PC-9 (cell line): ENCODE results near the gene DNAI1. TPM values are rescaled to one million over a fixed set of nuclear protein-coding genes. Genes with fewer than 3 reads are reported as not detected.

Experiments used
- BruUV-seq: library from RNA; stranded (reverse); fragments of 400-500 nt; replicated peaks from 2 replicates; lab custom pipeline; 2021; lab: Mats Ljungman, UMichigan
- CTCF ChIA-PET: fragments of 300-600 bp; sonication (Branson Sonifier 250); formaldehyde crosslinking; loops from one replicate; lab custom pipeline; 2022; ENCODE audit warnings: antibody characterized with exemption; lab: Charles Lee
- POLR2A ChIA-PET: fragments of 300-600 bp; sonication (Branson Sonifier 250); formaldehyde crosslinking; loops from one replicate; lab custom pipeline; 2022; ENCODE audit warnings: antibody characterized with exemption; ENCODE audit not compliant: unreplicated experiment; lab: Charles Lee
- DNase-seq, 2 experiments: peaks; one replicate each; pipeline versions ENCODE4 v3.0.0 to v3.0.0-alpha.2; 2015 to 2022; ENCODE audit warnings: mixed read lengths in 1 of 2
- H2AFZ ChIP-seq: fragments of 200-600 bp; sonication (generic); 2 replicates; pipeline ENCODE4 v1.8.1; 2017; ENCODE audit warnings: antibody characterized with exemption
- H3F3A ChIP-seq: fragments of 200-600 bp; sonication (generic); 2 replicates; pipeline ENCODE4 v1.8.1; 2017; ENCODE audit warnings: antibody characterized with exemption, mild to moderate bottlenecking, low read depth; ENCODE audit not compliant: insufficient read depth
- H3K27ac ChIP-seq: fragments of 200-600 bp; sonication (generic); 2 replicates; pipeline ENCODE4 v1.6.1; 2016; ENCODE audit warnings: mixed run types
- H3K27me3 ChIP-seq: fragments of 200-600 bp; sonication (generic); 2 replicates; pipeline ENCODE4 v1.6.1; 2016; ENCODE audit warnings: low read depth, mixed run types; ENCODE audit not compliant: insufficient read depth
- H3K36me3 ChIP-seq: fragments of 200-600 bp; sonication (generic); 2 replicates; pipeline ENCODE4 v1.6.1; 2016; ENCODE audit warnings: low read depth, mixed run types
- H3K4me1 ChIP-seq: fragments of 200-600 bp; sonication (generic); replicated peaks from 2 replicates; pipeline ENCODE4 v1.6.1; 2016; ENCODE audit warnings: mixed run types; ENCODE audit not compliant: insufficient read depth
- H3K4me2 ChIP-seq: fragments of 200-600 bp; sonication (generic); 2 replicates; pipeline ENCODE4 v1.6.1; 2017; ENCODE audit warnings: mixed run types
- H3K4me3 ChIP-seq: fragments of 200-600 bp; sonication (generic); 2 replicates; pipeline ENCODE4 v1.6.1; 2016; ENCODE audit warnings: mixed run types
- H3K79me2 ChIP-seq: fragments of 200-600 bp; sonication (generic); 2 replicates; pipeline ENCODE4 v1.6.1; 2017; ENCODE audit warnings: low read depth, mixed run types
- H3K9me2 ChIP-seq: fragments of 200-600 bp; sonication (generic); 2 replicates; pipeline ENCODE4 v1.8.1; 2017; ENCODE audit warnings: mild to moderate bottlenecking; ENCODE audit not compliant: insufficient read depth
- H3K9me3 ChIP-seq: fragments of 200-600 bp; sonication (generic); 2 replicates; pipeline ENCODE4 v1.8.1; 2016; ENCODE audit warnings: low read depth; ENCODE audit not compliant: insufficient read depth
- H4K20me1 ChIP-seq: fragments of 200-600 bp; sonication (generic); 2 replicates; pipeline ENCODE4 v1.8.1; 2017; ENCODE audit not compliant: insufficient read depth
- EZH2 ChIP-seq: fragments of 200-600 bp; sonication (generic); IDR thresholded peaks from 2 replicates; pipeline ENCODE4 v1.8.0; 2017; ENCODE audit warnings: antibody characterized with exemption, low read depth
- intact Hi-C: fragments of 100-400 bp; cut with micrococcal nuclease; formaldehyde crosslinking; loops from one replicate; pipeline ENCODE4 v1.10.0; 2022; ENCODE audit not compliant: unreplicated experiment
- total RNA-seq: library from RNA; stranded (reverse); gene quantifications from 2 replicates; pipeline ENCODE4 v1.2.3, GENCODE V29; 2021
- TF ChIP-seq, protein P1 (sequence below): fragments of 200-600 bp; sonication (generic); conservative IDR thresholded peaks from 2 replicates; pipeline ENCODE4 v1.6.1; 2017; ENCODE audit warnings: mixed run types, antibody characterized with exemption, mild to moderate bottlenecking, moderate library complexity

DNAI1 gene
- total RNA-seq, 1 experiment from 2014 or later = 1.6 TPM

GRCh38 chr9:34555002-34555348, 96.4 kb downstream of the DNAI1 start:
- intact Hi-C loops = no loop called here
- POLR2A ChIA-PET = no interaction called here
- H3K9me2 ChIP-seq = no peaks in the 10 kb centered on the region
- BruUV-seq = no TSS peak
- no peak overlapping the region for H3K27ac ChIP-seq
- no peaks in the 10 kb centered on the region for H3K36me3 ChIP-seq
- CTCF ChIA-PET = no interaction called here
- no peaks in the 10 kb centered on the region for H3K79me2 ChIP-seq
- H4K20me1 ChIP-seq = no peaks in the 10 kb centered on the region
- no peaks in the 10 kb centered on the region for H3K4me1 ChIP-seq
- no peaks in the 10 kb centered on the region for H3F3A ChIP-seq
- H2AFZ ChIP-seq = no peak overlapping the region
- no peak for DNase-seq
- H3K4me3 ChIP-seq = no peak overlapping the region
- H3K4me2 ChIP-seq = no peak overlapping the region
- no peaks in the 10 kb centered on the region for H3K9me3 ChIP-seq
- H3K27me3 ChIP-seq = peaks cover 48% of the 10 kb centered on the region
- no peak for TF ChIP-seq EZH2
- TF ChIP-seq, protein P1, sequence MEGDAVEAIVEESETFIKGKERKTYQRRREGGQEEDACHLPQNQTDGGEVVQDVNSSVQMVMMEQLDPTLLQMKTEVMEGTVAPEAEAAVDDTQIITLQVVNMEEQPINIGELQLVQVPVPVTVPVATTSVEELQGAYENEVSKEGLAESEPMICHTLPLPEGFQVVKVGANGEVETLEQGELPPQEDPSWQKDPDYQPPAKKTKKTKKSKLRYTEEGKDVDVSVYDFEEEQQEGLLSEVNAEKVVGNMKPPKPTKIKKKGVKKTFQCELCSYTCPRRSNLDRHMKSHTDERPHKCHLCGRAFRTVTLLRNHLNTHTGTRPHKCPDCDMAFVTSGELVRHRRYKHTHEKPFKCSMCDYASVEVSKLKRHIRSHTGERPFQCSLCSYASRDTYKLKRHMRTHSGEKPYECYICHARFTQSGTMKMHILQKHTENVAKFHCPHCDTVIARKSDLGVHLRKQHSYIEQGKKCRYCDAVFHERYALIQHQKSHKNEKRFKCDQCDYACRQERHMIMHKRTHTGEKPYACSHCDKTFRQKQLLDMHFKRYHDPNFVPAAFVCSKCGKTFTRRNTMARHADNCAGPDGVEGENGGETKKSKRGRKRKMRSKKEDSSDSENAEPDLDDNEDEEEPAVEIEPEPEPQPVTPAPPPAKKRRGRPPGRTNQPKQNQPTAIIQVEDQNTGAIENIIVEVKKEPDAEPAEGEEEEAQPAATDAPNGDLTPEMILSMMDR = no peak

GRCh38 chr9:34555500-34555899, 96.9 kb downstream of the DNAI1 start:
- intact Hi-C loops = no loop called here
- no peak overlapping the region for H3K4me3 ChIP-seq
- no peaks in the 10 kb centered on the region for H3K4me1 ChIP-seq
- peaks cover 46% of the 10 kb centered on the region for H3K27me3 ChIP-seq
- H3K27ac ChIP-seq = no peak overlapping the region
- H3K4me2 ChIP-seq = no peak overlapping the region
- no peak for DNase-seq
- CTCF ChIA-PET = no interaction called here
- H4K20me1 ChIP-seq = no peaks in the 10 kb centered on the region
- no peak overlapping the region for H2AFZ ChIP-seq
- H3K9me2 ChIP-seq = no peaks in the 10 kb centered on the region
- no peaks in the 10 kb centered on the region for H3K36me3 ChIP-seq
- no peaks in the 10 kb centered on the region for H3K79me2 ChIP-seq
- POLR2A ChIA-PET = no interaction called here
- no peaks in the 10 kb centered on the region for H3K9me3 ChIP-seq
- BruUV-seq = no TSS peak
- no peak for TF ChIP-seq EZH2
- TF ChIP-seq, protein P1 = no peak
- no peaks in the 10 kb centered on the region for H3F3A ChIP-seq

DNA sequence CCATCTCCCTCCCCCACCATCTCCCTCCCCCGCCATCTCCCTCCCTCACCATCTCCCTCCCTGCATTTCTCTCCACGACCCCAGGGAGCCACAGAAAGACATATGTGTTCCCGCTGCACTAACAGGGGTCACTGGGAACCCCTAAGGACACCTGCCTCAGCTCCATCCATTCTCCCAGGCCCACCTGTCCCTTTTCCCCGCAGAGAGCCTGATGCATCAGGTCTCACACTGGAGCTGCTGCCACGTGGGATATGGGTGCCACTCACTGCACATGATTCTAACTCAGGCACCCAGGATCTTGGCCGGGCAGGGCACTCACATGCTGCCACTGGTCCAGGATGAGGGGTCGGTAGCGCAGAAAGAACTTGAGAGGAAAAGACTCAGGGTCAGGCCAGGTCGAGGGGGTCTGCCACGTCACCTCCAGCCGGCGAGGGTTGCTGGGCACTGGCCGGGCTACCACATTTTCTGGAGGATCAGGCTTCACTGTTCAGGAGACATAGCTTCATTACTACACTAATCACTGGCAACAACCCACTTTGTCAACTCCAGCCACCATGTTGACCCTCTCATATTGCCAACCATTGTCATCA, 97.4 kb downstream of the DNAI1 start:
- ChIA-PET CTCF (no interaction called here), POLR2A (no interaction called here)
- Histone ChIP-seq H4K20me1 (no peaks in the 10 kb centered on the region), H3F3A (no peaks in the 10 kb centered on the region), H3K36me3 (no peaks in the 10 kb centered on the region), H3K27me3 (peaks cover 42% of the 10 kb centered on the region), H3K9me3 (no peaks in the 10 kb centered on the region), H3K4me2 (no peak overlapping the region), H3K4me3 (no peak overlapping the region), H3K4me1 (no peaks in the 10 kb centered on the region), H3K79me2 (no peaks in the 10 kb centered on the region), H2AFZ (no peak overlapping the region), H3K27ac (no peak overlapping the region), H3K9me2 (no peaks in the 10 kb centered on the region)
- BruUV-seq = no TSS peak
- intact Hi-C loops = no loop called here
- TF ChIP-seq, protein P1 = no peak
- no peak for TF ChIP-seq EZH2
- DNase-seq = no peak
